ENCODE data around the gene TMEM106B. TPM values are rescaled to one million over a fixed set of nuclear protein-coding genes. Genes with fewer than 3 reads are reported as not detected.

TMEM106B gene
- total RNA-seq, 4 donors from 2014 or later = 41.6 to 49.4 (median 45.4) TPM

GRCh38 chr7:12258074-12258473 lies 47.0 kb downstream of the TMEM106B start:
- 89 to 94% methylated on average over 4 of the region's 4 CpGs for WGBS, 2 donors
- H3K4me3 ChIP-seq (ENCODE audit: low read depth, poor library complexity, severe bottlenecking) = no peak overlapping the region
- intact Hi-C loops (cut with DNase I; ENCODE audit: low total_unique reads) = no loop called here
- DNase-seq (ENCODE audit: low spot score in 2 of 2) = no peak
- no peak for TF ChIP-seq POLR2A (IDR thresholded peaks at IDR 0.05)
- no peak for TF ChIP-seq CTCF (IDR thresholded peaks at IDR 0.05)

GRCh38 chr7:12267542-12267941 lies 56.4 kb downstream of the TMEM106B start:
- 90% methylated on average over 1 of the region's 1 CpG for WGBS, 2 donors
- intact Hi-C loops (cut with DNase I; ENCODE audit: low total_unique reads) = no loop called here
- DNase-seq (ENCODE audit: low spot score in 2 of 2) = no peak
- H3K4me3 ChIP-seq (ENCODE audit: low read depth, poor library complexity, severe bottlenecking) = no peak overlapping the region
- TF ChIP-seq CTCF (IDR thresholded peaks at IDR 0.05) (no peak), POLR2A (IDR thresholded peaks at IDR 0.05) (no peak)

- H3K4me3 ChIP-seq (ENCODE audit: low read depth, poor library complexity, severe bottlenecking) = no peak overlapping the region
- DNase-seq (ENCODE audit: low spot score in 2 of 2) = no peak
- intact Hi-C loops (cut with DNase I; ENCODE audit: low total_unique reads) = no loop called here
- TF ChIP-seq POLR2A (IDR thresholded peaks at IDR 0.05) (no peak), CTCF (IDR thresholded peaks at IDR 0.05) (no peak)
- whole genome bisulfite sequencing, 2 donors = 92% methylated on average over 7 to 9 of the region's 9 CpGs
These were observed 58.2 kb downstream of the TMEM106B start for GRCh38 chr7:12269100-12269895.

GRCh38 chr7:12281038-12281437 lies 69.9 kb downstream of the TMEM106B start:
- DNase-seq (ENCODE audit: low spot score in 2 of 2) = no peak
- 73 to 76% methylated on average over 1 of the region's 1 CpG for WGBS, 2 donors
- intact Hi-C loops (cut with DNase I; ENCODE audit: low total_unique reads) = no loop called here
- TF ChIP-seq POLR2A (IDR thresholded peaks at IDR 0.05) (no peak), CTCF (IDR thresholded peaks at IDR 0.05) (no peak)
- no peak overlapping the region for H3K4me3 ChIP-seq (ENCODE audit: low read depth, poor library complexity, severe bottlenecking)

- WGBS, 2 donors = 3 to 11% methylated on average over 1 of the region's 1 CpG
- no peak for DNase-seq (ENCODE audit: low spot score in 2 of 2)
- intact Hi-C loops (cut with DNase I; ENCODE audit: low total_unique reads) = no loop called here
- TF ChIP-seq POLR2A (IDR thresholded peaks at IDR 0.05) (no peak), CTCF (IDR thresholded peaks at IDR 0.05) (no peak)
- H3K4me3 ChIP-seq (ENCODE audit: low read depth, poor library complexity, severe bottlenecking) = no peak overlapping the region
These were observed 76.8 kb downstream of the TMEM106B start for GRCh38 chr7:12287901-12288300.

GRCh38 chr7:12289996-12290395 lies 78.9 kb downstream of the TMEM106B start:
- TF ChIP-seq POLR2A (IDR thresholded peaks at IDR 0.05) (no peak), CTCF (IDR thresholded peaks at IDR 0.05) (no peak)
- WGBS, 2 donors = 74 to 78% methylated on average over 6 of the region's 6 CpGs
- intact Hi-C loops (cut with DNase I; ENCODE audit: low total_unique reads) = no loop called here
- H3K4me3 ChIP-seq (ENCODE audit: low read depth, poor library complexity, severe bottlenecking) = no peak overlapping the region
- DNase-seq (ENCODE audit: low spot score in 2 of 2) = no peak

Data from lower leg skin (tissue), 4 donors.